HCT116 (cell line): ENCODE data around the gene TNS2. TPM values are rescaled to one million over a fixed set of nuclear protein-coding genes. Genes with fewer than 3 reads are reported as not detected.

Experiments
- ATAC-seq: fragments of 200-7000 bp; cut with Tn5 transposase; 2 replicates; pipeline ENCODE4 v1.9.1; 2020; ENCODE audit warnings: mild to moderate bottlenecking, moderate library complexity
- BruUV-seq: library from RNA; stranded (reverse); fragments of 400-500 nt; replicated peaks from 2 replicates; lab custom pipeline; 2021; lab: Mats Ljungman, UMichigan
- CTCF ChIA-PET: fragments of 300-600 bp; sonication (Branson Sonifier 250); formaldehyde crosslinking; loops from one replicate; lab custom pipeline; 2021; ENCODE audit warnings: antibody characterized with exemption; lab: Charles Lee
- POLR2A ChIA-PET: fragments of 300-600, 350-600 bp; sonication (Branson Sonifier 250); formaldehyde crosslinking; loops from one replicate; lab custom pipeline; 2021; ENCODE audit warnings: antibody characterized with exemption; lab: Charles Lee
- RAD21 ChIA-PET, 2 experiments: fragments of 300-600 bp; sonication (Branson Sonifier 250); formaldehyde crosslinking; loops; one replicate each; lab custom pipeline; 2023; ENCODE audit warnings: low total read pairs in 2 of 2; ENCODE audit not compliant: uncharacterized antibody in 2 of 2, unreplicated experiment in 2 of 2, low non-redundant PET in 1 of 2; lab: Charles Lee
- DNase-seq: peaks from one replicate; pipeline ENCODE4 v3.0.0-alpha.2; 2010; ENCODE audit warnings: low read depth, low spot score
- H2AFZ ChIP-seq: fragments of 200-600 bp; shearing (Covaris generic), sonication (generic); 2 replicates; pipeline ENCODE4 v1.6.1; 2017; ENCODE audit warnings: low read depth, mixed run types, mixed read lengths, antibody characterized with exemption, low read length; ENCODE audit not compliant: poor library complexity, severe bottlenecking
- H3K27ac ChIP-seq: 2 replicates; pipeline ENCODE4 v1.5.1; 2012; ENCODE audit warnings: low read depth, low read length
- H3K27me3 ChIP-seq: fragments of 200-600 bp; sonication (generic); 2 replicates; pipeline ENCODE4 v1.6.1; 2016; ENCODE audit warnings: mixed run types, low read length, mixed read lengths; ENCODE audit not compliant: insufficient read depth
- H3K36me3 ChIP-seq, 2 experiments: fragments of 200-500 bp in 1 of 2; fragments of 200-600 bp in 1 of 2; sonication (Bioruptor generic) in 1 of 2; sonication (generic) in 1 of 2; 2 replicates each; pipeline versions ENCODE4 v1.5.1 to v1.6.1; 2014 to 2016; ENCODE audit warnings: low read length in 2 of 2, inconsistent platforms in 1 of 2, mixed read lengths in 1 of 2, mixed run types in 1 of 2; ENCODE audit not compliant: insufficient read depth in 2 of 2, control insufficient read depth in 1 of 2
- H3K4me1 ChIP-seq, 2 experiments: fragments of 200-600 bp in 1 of 2; sonication (generic) in 1 of 2; 2 replicates each; pipeline versions ENCODE4 v1.5.1 to v1.6.1; 2012 to 2017; ENCODE audit warnings: low read length in 2 of 2, inconsistent platforms in 1 of 2, mild to moderate bottlenecking in 1 of 2, mixed read lengths in 1 of 2, mixed run types in 1 of 2, moderate library complexity in 1 of 2; ENCODE audit not compliant: insufficient read depth in 2 of 2, control insufficient read depth in 1 of 2
- H3K4me2 ChIP-seq: fragments of 200-600 bp; sonication (generic); 2 replicates; pipeline ENCODE4 v1.6.1; 2017; ENCODE audit warnings: mixed run types, low read length, mixed read lengths
- H3K4me3 ChIP-seq, 2 experiments: fragments of 200-600 bp in 1 of 2; sonication (generic) in 1 of 2; replicated peaks in 1 of 2; 2 replicates each; pipeline ENCODE4 v1.5.1; 2011 to 2016; ENCODE audit warnings: low read length in 2 of 2, control low read depth in 1 of 2, low read depth in 1 of 2, mild to moderate bottlenecking in 1 of 2, mixed read lengths in 1 of 2, mixed run types in 1 of 2
- H3K79me2 ChIP-seq: fragments of 200-600 bp; sonication (generic); 2 replicates; pipeline ENCODE4 v1.6.1; 2017; ENCODE audit warnings: mild to moderate bottlenecking, mixed run types, low read length, moderate library complexity, mixed read lengths; ENCODE audit not compliant: insufficient read depth
- H3K9ac ChIP-seq: fragments of 200-600 bp; sonication (generic); 2 replicates; pipeline ENCODE4 v1.6.1; 2016; ENCODE audit warnings: low read length, mixed read lengths
- H3K9me2 ChIP-seq: fragments of 200-600 bp; sonication (generic), shearing (Covaris generic); 2 replicates; pipeline ENCODE4 v1.6.1; 2017; ENCODE audit warnings: mixed run types, mild to moderate bottlenecking, moderate library complexity; ENCODE audit not compliant: insufficient read depth
- H3K9me3 ChIP-seq, 2 experiments: fragments of 200-500 bp in 1 of 2; fragments of 200-600 bp in 1 of 2; sonication (Bioruptor generic) in 1 of 2; sonication (generic) in 1 of 2; 2 replicates each; pipeline ENCODE4 v1.6.1; 2014 to 2017; ENCODE audit warnings: low read length in 2 of 2, mixed read lengths in 2 of 2, inconsistent platforms in 1 of 2, low read depth in 1 of 2, mild to moderate bottlenecking in 1 of 2, mixed run types in 1 of 2, moderate library complexity in 1 of 2; ENCODE audit not compliant: control insufficient read depth in 1 of 2, insufficient read depth in 1 of 2
- H4K20me1 ChIP-seq: fragments of 200-600 bp; sonication (generic), shearing (Covaris generic); 2 replicates; pipeline ENCODE4 v1.6.1; 2017; ENCODE audit warnings: mixed run types, mild to moderate bottlenecking, moderate library complexity; ENCODE audit not compliant: insufficient read depth
- CBX3 ChIP-seq: IDR thresholded peaks from 2 replicates; pipeline ENCODE4 v1.6.1; 2012; ENCODE audit warnings: low read depth
- CEBPB ChIP-seq: IDR thresholded peaks from 2 replicates; pipeline ENCODE4 v1.6.1; 2012; ENCODE audit warnings: low read depth
- EGR1 ChIP-seq: IDR thresholded peaks from 2 replicates; pipeline ENCODE4 v1.6.1; 2012; ENCODE audit warnings: low read depth
- ELF1 ChIP-seq: IDR thresholded peaks from 2 replicates; pipeline ENCODE4 v1.6.1; 2012; ENCODE audit warnings: low read depth, borderline replicate concordance
- EZH2 ChIP-seq: fragments of 200-600 bp; sonication (generic); IDR thresholded peaks from 2 replicates; pipeline ENCODE4 v1.6.1; 2017; ENCODE audit warnings: antibody characterized with exemption, mixed run types
- FOSL1 ChIP-seq: IDR thresholded peaks from 2 replicates; pipeline ENCODE4 v1.6.1; 2012; ENCODE audit warnings: low read depth
- JUND ChIP-seq: IDR thresholded peaks from 2 replicates; pipeline ENCODE4 v1.6.1; 2012
- POLR2AphosphoS5 ChIP-seq: IDR thresholded peaks from 2 replicates; pipeline ENCODE4 v1.6.1; 2011; ENCODE audit warnings: mild to moderate bottlenecking, low read depth, low read length, moderate library complexity
- RAD21 ChIP-seq: IDR thresholded peaks from 2 replicates; pipeline ENCODE4 v1.6.1; 2012; ENCODE audit warnings: low read depth, mild to moderate bottlenecking
- SIN3A ChIP-seq: IDR thresholded peaks from 2 replicates; pipeline ENCODE4 v1.6.1; 2012; ENCODE audit warnings: low read depth
- SP1 ChIP-seq: IDR thresholded peaks from 2 replicates; pipeline ENCODE4 v1.6.1; 2012; ENCODE audit warnings: low read depth
- SRF ChIP-seq: IDR thresholded peaks from 2 replicates; pipeline ENCODE4 v1.6.1; 2012; ENCODE audit warnings: low read depth
- TCF7L2 ChIP-seq: IDR thresholded peaks from 2 replicates; pipeline ENCODE4 v1.7.0; 2011; ENCODE audit warnings: borderline replicate concordance, inconsistent platforms; ENCODE audit not compliant: insufficient read depth, insufficient read length; ENCODE audit errors: extremely low read depth
- YY1 ChIP-seq: IDR thresholded peaks from 2 replicates; pipeline ENCODE4 v1.6.1; 2011; ENCODE audit warnings: low read length, low read depth, moderate library complexity, mild to moderate bottlenecking; ENCODE audit not compliant: insufficient replicate concordance; ENCODE audit errors: extremely low read depth
- ZFX ChIP-seq: fragments of 450-650 bp; IDR thresholded peaks from 2 replicates; pipeline ENCODE4 v1.6.1; 2017
- intact Hi-C: fragments of 100-400 bp; cut with micrococcal nuclease; formaldehyde crosslinking; loops from 2 replicates; pipeline ENCODE4 v1.10.0; 2022
- total RNA-seq: library from RNA; stranded (reverse); gene quantifications from one replicate; pipeline ENCODE4 v1.2.1, GENCODE V29; 2021; ENCODE audit not compliant: unreplicated experiment
- TF ChIP-seq, protein P1 (sequence below), 3 experiments: fragments of 200-600 bp in 1 of 3; sonication (generic) in 1 of 3; IDR thresholded peaks in 2 of 3; conservative IDR thresholded peaks in 1 of 3; 2 replicates each; pipeline ENCODE4 v1.5.1; 2012 to 2017; ENCODE audit warnings: low read depth in 2 of 3, low read length in 2 of 3, antibody characterized with exemption in 1 of 3, borderline replicate concordance in 1 of 3, control low read depth in 1 of 3, mild to moderate bottlenecking in 1 of 3, mixed read lengths in 1 of 3, mixed run types in 1 of 3, moderate library complexity in 1 of 3; ENCODE audit not compliant: insufficient read depth in 1 of 3
- TF ChIP-seq, protein P2 (sequence below): IDR thresholded peaks from 2 replicates; pipeline ENCODE4 v1.6.1; 2012; ENCODE audit warnings: low read depth
- TF ChIP-seq, protein P3 (sequence below): IDR thresholded peaks from 2 replicates; pipeline ENCODE4 v1.6.1; 2011; ENCODE audit warnings: mild to moderate bottlenecking, low read length, moderate library complexity; ENCODE audit not compliant: insufficient replicate concordance; ENCODE audit errors: extremely low read depth
- TF ChIP-seq, protein P4 (sequence below): IDR thresholded peaks from 2 replicates; pipeline ENCODE4 v1.6.1; 2012
- TF ChIP-seq, protein P5 (sequence below): IDR thresholded peaks from 2 replicates; pipeline ENCODE4 v1.6.1; 2012

TNS2 gene
- total RNA-seq, 1 experiment from 2014 or later = 25.7 TPM

DNA sequence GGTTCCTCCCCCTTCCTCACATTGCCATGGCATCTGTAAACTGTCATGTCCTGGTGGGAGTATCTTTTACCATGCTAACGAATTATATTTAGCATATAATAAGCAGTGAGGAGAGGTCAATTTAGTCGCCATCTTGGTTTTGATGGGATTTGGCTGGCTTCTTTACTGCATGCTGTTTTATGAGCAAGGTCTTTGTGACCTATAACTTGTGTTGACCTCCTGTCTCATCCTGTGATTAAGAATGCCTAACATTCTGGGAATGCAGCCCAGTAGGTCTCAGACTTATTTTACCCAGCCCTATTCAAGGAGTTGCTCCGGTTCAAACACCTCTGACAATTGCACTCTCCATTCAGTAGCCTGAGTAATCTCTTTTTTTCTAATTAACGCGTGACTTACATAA is 45.7 kb upstream of the TNS2 start:
- peak overlapping the region; percentile 78 for H3K4me2 ChIP-seq
- no peaks in the 10 kb centered on the region for H3K9me3 ChIP-seq
- DNase-seq (no peak), ATAC-seq (no peak)
- RAD21 ChIA-PET = no interaction called here
- peaks cover 39% of the 10 kb centered on the region for H3K79me2 ChIP-seq
- H3K4me3 ChIP-seq = no peak overlapping the region
- intact Hi-C loops = no loop called here
- H3K27me3 ChIP-seq = no peaks in the 10 kb centered on the region
- no peak overlapping the region for H2AFZ ChIP-seq
- no peaks in the 10 kb centered on the region for H3K9me2 ChIP-seq
- peaks cover 5% of the 10 kb centered on the region; the same call in 1 of the 2 replicates for H4K20me1 ChIP-seq
- TF ChIP-seq ELF1 (no peak), CEBPB (no peak), EZH2 (no peak), CBX3 (no peak), TCF7L2 (no peak), SIN3A (no peak), SP1 (no peak), EGR1 (no peak), ZFX (no peak), YY1 (no peak), FOSL1 (no peak), POLR2AphosphoS5 (no peak), JUND (no peak), SRF (no peak), RAD21 (no peak)
- TF ChIP-seq, protein P1, sequence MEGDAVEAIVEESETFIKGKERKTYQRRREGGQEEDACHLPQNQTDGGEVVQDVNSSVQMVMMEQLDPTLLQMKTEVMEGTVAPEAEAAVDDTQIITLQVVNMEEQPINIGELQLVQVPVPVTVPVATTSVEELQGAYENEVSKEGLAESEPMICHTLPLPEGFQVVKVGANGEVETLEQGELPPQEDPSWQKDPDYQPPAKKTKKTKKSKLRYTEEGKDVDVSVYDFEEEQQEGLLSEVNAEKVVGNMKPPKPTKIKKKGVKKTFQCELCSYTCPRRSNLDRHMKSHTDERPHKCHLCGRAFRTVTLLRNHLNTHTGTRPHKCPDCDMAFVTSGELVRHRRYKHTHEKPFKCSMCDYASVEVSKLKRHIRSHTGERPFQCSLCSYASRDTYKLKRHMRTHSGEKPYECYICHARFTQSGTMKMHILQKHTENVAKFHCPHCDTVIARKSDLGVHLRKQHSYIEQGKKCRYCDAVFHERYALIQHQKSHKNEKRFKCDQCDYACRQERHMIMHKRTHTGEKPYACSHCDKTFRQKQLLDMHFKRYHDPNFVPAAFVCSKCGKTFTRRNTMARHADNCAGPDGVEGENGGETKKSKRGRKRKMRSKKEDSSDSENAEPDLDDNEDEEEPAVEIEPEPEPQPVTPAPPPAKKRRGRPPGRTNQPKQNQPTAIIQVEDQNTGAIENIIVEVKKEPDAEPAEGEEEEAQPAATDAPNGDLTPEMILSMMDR (IDR thresholded peaks at IDR 0.05 in 2 of 3, conservative IDR thresholded peaks at IDR 0.05 in 1 of 3; ENCODE audit: borderline replicate concordance in 1 of 3, insufficient read depth in 1 of 3, low read depth in 2 of 3, low read length in 2 of 3) = no peak
- TF ChIP-seq, protein P2, sequence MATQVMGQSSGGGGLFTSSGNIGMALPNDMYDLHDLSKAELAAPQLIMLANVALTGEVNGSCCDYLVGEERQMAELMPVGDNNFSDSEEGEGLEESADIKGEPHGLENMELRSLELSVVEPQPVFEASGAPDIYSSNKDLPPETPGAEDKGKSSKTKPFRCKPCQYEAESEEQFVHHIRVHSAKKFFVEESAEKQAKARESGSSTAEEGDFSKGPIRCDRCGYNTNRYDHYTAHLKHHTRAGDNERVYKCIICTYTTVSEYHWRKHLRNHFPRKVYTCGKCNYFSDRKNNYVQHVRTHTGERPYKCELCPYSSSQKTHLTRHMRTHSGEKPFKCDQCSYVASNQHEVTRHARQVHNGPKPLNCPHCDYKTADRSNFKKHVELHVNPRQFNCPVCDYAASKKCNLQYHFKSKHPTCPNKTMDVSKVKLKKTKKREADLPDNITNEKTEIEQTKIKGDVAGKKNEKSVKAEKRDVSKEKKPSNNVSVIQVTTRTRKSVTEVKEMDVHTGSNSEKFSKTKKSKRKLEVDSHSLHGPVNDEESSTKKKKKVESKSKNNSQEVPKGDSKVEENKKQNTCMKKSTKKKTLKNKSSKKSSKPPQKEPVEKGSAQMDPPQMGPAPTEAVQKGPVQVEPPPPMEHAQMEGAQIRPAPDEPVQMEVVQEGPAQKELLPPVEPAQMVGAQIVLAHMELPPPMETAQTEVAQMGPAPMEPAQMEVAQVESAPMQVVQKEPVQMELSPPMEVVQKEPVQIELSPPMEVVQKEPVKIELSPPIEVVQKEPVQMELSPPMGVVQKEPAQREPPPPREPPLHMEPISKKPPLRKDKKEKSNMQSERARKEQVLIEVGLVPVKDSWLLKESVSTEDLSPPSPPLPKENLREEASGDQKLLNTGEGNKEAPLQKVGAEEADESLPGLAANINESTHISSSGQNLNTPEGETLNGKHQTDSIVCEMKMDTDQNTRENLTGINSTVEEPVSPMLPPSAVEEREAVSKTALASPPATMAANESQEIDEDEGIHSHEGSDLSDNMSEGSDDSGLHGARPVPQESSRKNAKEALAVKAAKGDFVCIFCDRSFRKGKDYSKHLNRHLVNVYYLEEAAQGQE = no peak
- TF ChIP-seq, protein P3, sequence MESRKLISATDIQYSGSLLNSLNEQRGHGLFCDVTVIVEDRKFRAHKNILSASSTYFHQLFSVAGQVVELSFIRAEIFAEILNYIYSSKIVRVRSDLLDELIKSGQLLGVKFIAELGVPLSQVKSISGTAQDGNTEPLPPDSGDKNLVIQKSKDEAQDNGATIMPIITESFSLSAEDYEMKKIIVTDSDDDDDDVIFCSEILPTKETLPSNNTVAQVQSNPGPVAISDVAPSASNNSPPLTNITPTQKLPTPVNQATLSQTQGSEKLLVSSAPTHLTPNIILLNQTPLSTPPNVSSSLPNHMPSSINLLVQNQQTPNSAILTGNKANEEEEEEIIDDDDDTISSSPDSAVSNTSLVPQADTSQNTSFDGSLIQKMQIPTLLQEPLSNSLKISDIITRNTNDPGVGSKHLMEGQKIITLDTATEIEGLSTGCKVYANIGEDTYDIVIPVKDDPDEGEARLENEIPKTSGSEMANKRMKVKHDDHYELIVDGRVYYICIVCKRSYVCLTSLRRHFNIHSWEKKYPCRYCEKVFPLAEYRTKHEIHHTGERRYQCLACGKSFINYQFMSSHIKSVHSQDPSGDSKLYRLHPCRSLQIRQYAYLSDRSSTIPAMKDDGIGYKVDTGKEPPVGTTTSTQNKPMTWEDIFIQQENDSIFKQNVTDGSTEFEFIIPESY = no peak
- TF ChIP-seq, protein P4, sequence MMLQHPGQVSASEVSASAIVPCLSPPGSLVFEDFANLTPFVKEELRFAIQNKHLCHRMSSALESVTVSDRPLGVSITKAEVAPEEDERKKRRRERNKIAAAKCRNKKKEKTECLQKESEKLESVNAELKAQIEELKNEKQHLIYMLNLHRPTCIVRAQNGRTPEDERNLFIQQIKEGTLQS = no peak
- TF ChIP-seq, protein P5, sequence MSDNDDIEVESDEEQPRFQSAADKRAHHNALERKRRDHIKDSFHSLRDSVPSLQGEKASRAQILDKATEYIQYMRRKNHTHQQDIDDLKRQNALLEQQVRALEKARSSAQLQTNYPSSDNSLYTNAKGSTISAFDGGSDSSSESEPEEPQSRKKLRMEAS = no peak
- no peak overlapping the region for H3K9ac ChIP-seq
- no TSS peak for BruUV-seq
- H3K27ac ChIP-seq = no peak overlapping the region; the same call in 1 of the 2 replicates
- POLR2A ChIA-PET = no interaction called here
- H3K36me3 ChIP-seq = peaks cover 2 to 18% of the 10 kb centered on the region in 2 experiments; a peak in 3 of 4 replicates
- CTCF ChIA-PET = no interaction called here
- H3K4me1 ChIP-seq = peaks cover 18 to 34% of the 10 kb centered on the region in 2 experiments
